ENCODE data around the gene CERK. TPM values are rescaled to one million over a fixed set of nuclear protein-coding genes. Genes with fewer than 3 reads are reported as not detected.

Gene CERK
- total and polyA plus RNA-seq, 2 of the 8 experiments (the other 6 are each of a cell fraction or from before 2014, with no cell fraction given), result 26.6 to 59.0 TPM

DNA sequence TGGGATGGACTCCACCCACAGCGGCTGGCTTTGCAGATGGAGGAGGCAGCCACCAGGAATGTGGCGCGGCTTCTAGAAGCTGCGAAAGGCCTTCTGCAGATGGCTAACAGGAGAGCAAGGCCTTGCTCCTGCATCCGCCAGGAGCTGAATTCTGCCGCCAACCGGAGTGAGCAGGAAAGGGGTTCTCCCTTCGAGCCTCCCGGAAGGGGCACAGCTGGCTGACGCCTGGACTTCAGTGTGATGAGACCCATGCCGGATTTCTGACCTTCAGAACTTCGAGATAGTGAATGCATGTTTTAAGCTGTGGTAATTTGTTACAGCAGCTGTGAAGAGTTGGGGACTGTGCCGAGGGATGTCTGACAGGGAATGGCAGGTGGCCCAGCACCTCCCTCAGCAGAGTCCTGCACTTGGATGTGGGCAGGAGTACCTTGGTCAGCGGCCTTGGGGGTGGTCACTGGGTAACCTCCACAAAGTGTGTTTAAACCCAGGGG, 32.1 kb upstream of the CERK start:
- H3K79me2 ChIP-seq (ENCODE audit: control insufficient read depth in 1 of 2, insufficient read depth in 2 of 2, low read length in 2 of 2), result peaks cover 4 to 63% of the 10 kb centered on the region in 2 experiments
- peaks cover 0 to 13% (median 7%) of the 10 kb centered on the region in 4 experiments; a peak in 6 of 7 replicates for H3K4me1 ChIP-seq (replicated peaks in 1 of 4; ENCODE audit: control insufficient read depth in 3 of 4, insufficient read depth in 4 of 4, low read length in 3 of 4)
- H3K79me1 ChIP-seq (ENCODE audit: low read depth, low read length), result peaks cover 19% of the 10 kb centered on the region
- H4K91ac ChIP-seq (replicated peaks; ENCODE audit: insufficient read length, low read length), result no peak overlapping the region
- H3K4ac ChIP-seq (replicated peaks; ENCODE audit: insufficient read length, low read depth, low read length), result no peak overlapping the region
- peaks cover 9 to 11% of the 10 kb centered on the region in 2 experiments for H4K20me1 ChIP-seq (replicated peaks in 1 of 2; ENCODE audit: control insufficient read depth in 1 of 2, insufficient read depth in 2 of 2, low read length in 2 of 2)
- POLR2A ChIA-PET (ENCODE audit: partially characterized antibody), result interaction anchor here (1.2 to 6.0 kb wide), 2 partner anchors 8 to 42 kb away, joined by 3 to 41 read pairs; partner anchors contain the start of gene TBC1D22A
- no peak overlapping the region for H2AK5ac ChIP-seq (ENCODE audit: low read depth, low read length)
- H4K5ac ChIP-seq (ENCODE audit: insufficient read length, low read depth, low read length), result no peak overlapping the region
- H2AFZ ChIP-seq (ENCODE audit: low read length), result no peak overlapping the region
- no peak overlapping the region for H3K23ac ChIP-seq (ENCODE audit: insufficient read length)
- CTCF ChIA-PET (ENCODE audit: partially characterized antibody), result interaction anchor here (1.3 to 1.4 kb wide), 3 partner anchors 11 to 33 kb away, joined by 3 to 5 read pairs (median 4); no protein-coding TSS in a partner anchor
- DNase-seq (ENCODE audit: low read depth in 1 of 2, low spot score in 2 of 2), result no peak
- no peak overlapping the region for H2BK12ac ChIP-seq (ENCODE audit: low read depth, low read length)
- no peak overlapping the region for H3K18ac ChIP-seq (ENCODE audit: extremely low read depth, low read length)
- H3K9ac ChIP-seq (replicated peaks in 1 of 4; ENCODE audit: extremely low read depth in 1 of 4, low read depth in 3 of 4, low read length in 3 of 4), result no peak overlapping the region
- no peaks in the 10 kb centered on the region for H3K23me2 ChIP-seq (ENCODE audit: low read depth, low read length)
- H3K9me3 ChIP-seq (ENCODE audit: insufficient read depth in 2 of 2, low read depth in 1 of 2, low read length in 1 of 2), result no peaks in the 10 kb centered on the region
- no peak overlapping the region for H2BK20ac ChIP-seq (ENCODE audit: low read length)
- H2BK5ac ChIP-seq (ENCODE audit: low read depth, low read length), result no peak overlapping the region
- no peak overlapping the region for H3K56ac ChIP-seq (replicated peaks; ENCODE audit: insufficient read length, low read depth, low read length)
- no peak overlapping the region for H3K4me3 ChIP-seq (ENCODE audit: extremely low read depth in 1 of 4, insufficient read depth in 2 of 4, low read depth in 3 of 4, low read length in 4 of 4)
- H3K14ac ChIP-seq (ENCODE audit: insufficient read length), result no peak overlapping the region
- no peak overlapping the region for H4K8ac ChIP-seq (ENCODE audit: extremely low read depth, insufficient read depth, low read length)
- no peak for FAIRE-seq
- H2BK15ac ChIP-seq (ENCODE audit: low read length), result no peak overlapping the region
- no peaks in the 10 kb centered on the region for H3K27me3 ChIP-seq (replicated peaks in 1 of 4; ENCODE audit: control insufficient read depth in 3 of 4, extremely low read depth in 1 of 4, insufficient read depth in 3 of 4, low read length in 3 of 4)
- H3K4me2 ChIP-seq (ENCODE audit: insufficient read depth in 1 of 2, low read depth in 2 of 2, low read length in 2 of 2), result no peak overlapping the region
- 94% methylated on average over 14 of the region's 14 CpGs; no CpG with 5 or more reads in 1 of the 2 experiments for WGBS, 2 experiments (ENCODE audit: extremely low coverage in 1 of 2, insufficient coverage in 1 of 2, insufficient read length in 1 of 2, insufficient replicate concordance in 2 of 2, low coverage in 1 of 2, low lambda C conversion rate in 2 of 2, missing lambda C conversion rate in 1 of 2)
- no peak overlapping the region for H2BK120ac ChIP-seq (replicated peaks; ENCODE audit: low read depth, low read length)
- H3K27ac ChIP-seq (ENCODE audit: low read depth, low read length), result no peak overlapping the region
- H3K36me3 ChIP-seq (ENCODE audit: control insufficient read depth in 2 of 4, insufficient read depth in 4 of 4, low read length in 3 of 4), result no peaks in the 10 kb centered on the region
- TF ChIP-seq HDAC2 (IDR thresholded peaks at IDR 0.05; ENCODE audit: borderline replicate concordance in 1 of 2, low read depth in 2 of 2, low read length in 2 of 2) (no peak), POLR2AphosphoS5 (IDR thresholded peaks at IDR 0.05; ENCODE audit: low read depth, low read length) (no peak), SIRT6 (IDR thresholded peaks at IDR 0.05; ENCODE audit: low read length) (no peak), TAF1 (IDR thresholded peaks at IDR 0.05; ENCODE audit: low read depth, low read length) (no peak), RNF2 (IDR thresholded peaks at IDR 0.05; ENCODE audit: borderline replicate concordance, low read depth, low read length, missing control alignments, poor library complexity, severe bottlenecking) (no peak), EZH2 (IDR thresholded peaks at IDR 0.05; ENCODE audit: low read depth, low read length, severe bottlenecking) (no peak), KDM4A (IDR thresholded peaks at IDR 0.05; ENCODE audit: low read depth, low read length, severe bottlenecking) (no peak)
- TF ChIP-seq, protein P1, sequence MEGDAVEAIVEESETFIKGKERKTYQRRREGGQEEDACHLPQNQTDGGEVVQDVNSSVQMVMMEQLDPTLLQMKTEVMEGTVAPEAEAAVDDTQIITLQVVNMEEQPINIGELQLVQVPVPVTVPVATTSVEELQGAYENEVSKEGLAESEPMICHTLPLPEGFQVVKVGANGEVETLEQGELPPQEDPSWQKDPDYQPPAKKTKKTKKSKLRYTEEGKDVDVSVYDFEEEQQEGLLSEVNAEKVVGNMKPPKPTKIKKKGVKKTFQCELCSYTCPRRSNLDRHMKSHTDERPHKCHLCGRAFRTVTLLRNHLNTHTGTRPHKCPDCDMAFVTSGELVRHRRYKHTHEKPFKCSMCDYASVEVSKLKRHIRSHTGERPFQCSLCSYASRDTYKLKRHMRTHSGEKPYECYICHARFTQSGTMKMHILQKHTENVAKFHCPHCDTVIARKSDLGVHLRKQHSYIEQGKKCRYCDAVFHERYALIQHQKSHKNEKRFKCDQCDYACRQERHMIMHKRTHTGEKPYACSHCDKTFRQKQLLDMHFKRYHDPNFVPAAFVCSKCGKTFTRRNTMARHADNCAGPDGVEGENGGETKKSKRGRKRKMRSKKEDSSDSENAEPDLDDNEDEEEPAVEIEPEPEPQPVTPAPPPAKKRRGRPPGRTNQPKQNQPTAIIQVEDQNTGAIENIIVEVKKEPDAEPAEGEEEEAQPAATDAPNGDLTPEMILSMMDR (IDR thresholded peaks at IDR 0.05; ENCODE audit: control extremely low read depth in 1 of 3, insufficient read depth in 1 of 3, low read depth in 1 of 3, low read length in 3 of 3), result no peak
- TF ChIP-seq, protein P2, sequence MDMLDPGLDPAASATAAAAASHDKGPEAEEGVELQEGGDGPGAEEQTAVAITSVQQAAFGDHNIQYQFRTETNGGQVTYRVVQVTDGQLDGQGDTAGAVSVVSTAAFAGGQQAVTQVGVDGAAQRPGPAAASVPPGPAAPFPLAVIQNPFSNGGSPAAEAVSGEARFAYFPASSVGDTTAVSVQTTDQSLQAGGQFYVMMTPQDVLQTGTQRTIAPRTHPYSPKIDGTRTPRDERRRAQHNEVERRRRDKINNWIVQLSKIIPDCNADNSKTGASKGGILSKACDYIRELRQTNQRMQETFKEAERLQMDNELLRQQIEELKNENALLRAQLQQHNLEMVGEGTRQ (IDR thresholded peaks at IDR 0.05; ENCODE audit: low read length), result no peak

All from H1 (cell line).